ENCODE measurements around the gene PPEF2.

DNA sequence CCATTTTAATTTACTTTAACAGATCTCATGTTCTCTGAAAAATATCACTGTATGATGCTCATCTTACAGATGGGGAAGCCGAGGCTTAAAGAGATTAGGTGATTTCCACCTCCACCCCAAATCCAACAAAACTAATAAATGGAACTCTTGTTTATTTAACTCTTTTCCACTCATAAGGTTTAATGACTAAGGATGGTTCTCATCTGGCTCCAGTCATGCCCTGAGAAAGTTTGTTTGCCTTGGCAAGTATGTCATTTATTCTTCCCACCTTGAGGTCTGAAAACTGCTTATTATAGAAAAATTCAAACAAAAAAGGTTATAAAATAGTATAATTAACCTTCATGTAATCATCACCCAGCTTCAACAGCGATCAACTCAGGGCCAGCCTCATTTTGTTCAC is 56.3 kb downstream of the PPEF2 start:
- TF ChIP-seq, protein P1, sequence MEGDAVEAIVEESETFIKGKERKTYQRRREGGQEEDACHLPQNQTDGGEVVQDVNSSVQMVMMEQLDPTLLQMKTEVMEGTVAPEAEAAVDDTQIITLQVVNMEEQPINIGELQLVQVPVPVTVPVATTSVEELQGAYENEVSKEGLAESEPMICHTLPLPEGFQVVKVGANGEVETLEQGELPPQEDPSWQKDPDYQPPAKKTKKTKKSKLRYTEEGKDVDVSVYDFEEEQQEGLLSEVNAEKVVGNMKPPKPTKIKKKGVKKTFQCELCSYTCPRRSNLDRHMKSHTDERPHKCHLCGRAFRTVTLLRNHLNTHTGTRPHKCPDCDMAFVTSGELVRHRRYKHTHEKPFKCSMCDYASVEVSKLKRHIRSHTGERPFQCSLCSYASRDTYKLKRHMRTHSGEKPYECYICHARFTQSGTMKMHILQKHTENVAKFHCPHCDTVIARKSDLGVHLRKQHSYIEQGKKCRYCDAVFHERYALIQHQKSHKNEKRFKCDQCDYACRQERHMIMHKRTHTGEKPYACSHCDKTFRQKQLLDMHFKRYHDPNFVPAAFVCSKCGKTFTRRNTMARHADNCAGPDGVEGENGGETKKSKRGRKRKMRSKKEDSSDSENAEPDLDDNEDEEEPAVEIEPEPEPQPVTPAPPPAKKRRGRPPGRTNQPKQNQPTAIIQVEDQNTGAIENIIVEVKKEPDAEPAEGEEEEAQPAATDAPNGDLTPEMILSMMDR (IDR thresholded peaks at IDR 0.05), result no peak
- TF ChIP-seq EZH2 (IDR thresholded peaks at IDR 0.05), result no peak
- TF ChIP-seq EZH2phosphoT487 (IDR thresholded peaks at IDR 0.05), result no peak

Data from neural progenitor cell (in vitro differentiated cells).